Kidney (tissue), 14 donors: ENCODE data around the gene INPP5A. TPM values are rescaled to one million over a fixed set of nuclear protein-coding genes. Genes with fewer than 3 reads are reported as not detected.
"Not testable (repeated sequence)": the region's sequence is repeated elsewhere in the genome, so short reads cannot be mapped to it uniquely, and the experiment has no call there.

Experiments
- DNase-seq, 5 donors: peaks; one replicate each; pipeline ENCODE4 v3.0.0-alpha.2; 2013 to 2020
- FAIRE-seq: peaks from 2 replicates; lab custom pipeline; 2012; peaks lifted over from hg19 to GRCh38; lab: Jason Lieb, UNC
- H3K27ac ChIP-seq, 2 donors: one replicate each; pipeline ENCODE4 v1.7.0; 2013; ENCODE audit warnings: low read depth in 2 of 2, low read length in 2 of 2, inconsistent platforms in 1 of 2
- H3K27me3 ChIP-seq: one replicate; pipeline ENCODE4 v1.7.1; 2013; ENCODE audit warnings: low read length, inconsistent platforms; ENCODE audit not compliant: control insufficient read depth, insufficient read depth
- H3K36me3 ChIP-seq, 3 donors: one replicate each; pipeline versions ENCODE4 v1.7.0 to v1.7.1; 2013; ENCODE audit warnings: low read length in 3 of 3, control low read depth in 1 of 3, inconsistent platforms in 1 of 3; ENCODE audit not compliant: insufficient read depth in 3 of 3, control insufficient read depth in 2 of 3
- H3K4me1 ChIP-seq, 3 donors: one replicate each; pipeline versions ENCODE4 v1.7.0 to v1.7.1; 2013; ENCODE audit warnings: low read length in 3 of 3, inconsistent platforms in 1 of 3, low read depth in 1 of 3; ENCODE audit not compliant: control insufficient read depth in 2 of 3, insufficient read depth in 2 of 3
- H3K4me3 ChIP-seq, 3 donors: one replicate each; pipeline versions ENCODE4 v1.7.0 to v1.8.1; 2013; ENCODE audit warnings: low read length in 3 of 3, control low read depth in 1 of 3, inconsistent platforms in 1 of 3
- H3K9ac ChIP-seq, 3 donors: one replicate each; pipeline versions ENCODE4 v1.7.0 to v1.7.1; 2013; ENCODE audit warnings: low read length in 3 of 3, control low read depth in 1 of 3, inconsistent platforms in 1 of 3
- H3K9me3 ChIP-seq, 3 donors: one replicate each; pipeline versions ENCODE4 v1.7.0 to v1.7.1; 2013; ENCODE audit warnings: low read length in 3 of 3, control low read depth in 1 of 3, inconsistent platforms in 1 of 3; ENCODE audit not compliant: control insufficient read depth in 2 of 3, insufficient read depth in 1 of 3
- intact Hi-C: fragments of 100-400 bp; cut with DNase I; formaldehyde crosslinking; loops from one replicate; pipeline ENCODE4 v1.11.1; 2022
- polyA plus RNA-seq: library from polyadenylated mRNA; stranded (reverse); fragments of 350-450 nt; fragmentation: Illumina TruSeq; extraction: RNeasy Lipid Tissue Mini Kit (QIAGEN cat#74804); gene quantifications from one replicate; pipeline ENCODE4 v1.2.3, GENCODE V29; 2014; ENCODE audit warnings: low read depth, low replicate concordance; ENCODE audit not compliant: insufficient read depth
- total RNA-seq: library from RNA; stranded (reverse); fragmentation: NEBNext Ultra II Directional; extraction: Animal tissue kit (Norgen Biotek cat#: 25700); gene quantifications from one replicate; pipeline ENCODE4 v1.2.1, GENCODE V29; 2021
- TF ChIP-seq, protein P1 (sequence below): IDR thresholded peaks from 3 replicates; pipeline ENCODE4 v1.5.1; 2012; ENCODE audit warnings: mild to moderate bottlenecking, moderate library complexity, borderline replicate concordance; ENCODE audit not compliant: insufficient read depth; ENCODE audit errors: extremely low read depth
- donor health status: control.
- donor health status: control.
- donor health status: control.
- donor health status: control.
- donor health status: control.
- donor health status: DM: yes; HTN: yes; CAD: no.
- donor health status: Normal renal cell carcinoma (clear cell type).

Gene INPP5A
- total and polyA plus RNA-seq, 2 donors from 2014 or later: 20.8 to 40.3 TPM

GRCh38 chr10:132770061-132771021 lies 232.8 kb downstream of the INPP5A start:
- intact Hi-C loops: no loop called here
- Histone ChIP-seq H3K27ac (no peak overlapping the region), H3K4me1 (peaks cover 0 to 1% (median 0%) of the 10 kb centered on the region in 3 donors), H3K36me3 (peaks cover 0 to 3% (median under 1%) of the 10 kb centered on the region in 3 donors), H3K9me3 (no peaks in the 10 kb centered on the region), H3K27me3 (no peaks in the 10 kb centered on the region), H3K4me3 (no peak overlapping the region), H3K9ac (no peak overlapping the region)
- DNase-seq: no peak
- TF ChIP-seq, protein P1, sequence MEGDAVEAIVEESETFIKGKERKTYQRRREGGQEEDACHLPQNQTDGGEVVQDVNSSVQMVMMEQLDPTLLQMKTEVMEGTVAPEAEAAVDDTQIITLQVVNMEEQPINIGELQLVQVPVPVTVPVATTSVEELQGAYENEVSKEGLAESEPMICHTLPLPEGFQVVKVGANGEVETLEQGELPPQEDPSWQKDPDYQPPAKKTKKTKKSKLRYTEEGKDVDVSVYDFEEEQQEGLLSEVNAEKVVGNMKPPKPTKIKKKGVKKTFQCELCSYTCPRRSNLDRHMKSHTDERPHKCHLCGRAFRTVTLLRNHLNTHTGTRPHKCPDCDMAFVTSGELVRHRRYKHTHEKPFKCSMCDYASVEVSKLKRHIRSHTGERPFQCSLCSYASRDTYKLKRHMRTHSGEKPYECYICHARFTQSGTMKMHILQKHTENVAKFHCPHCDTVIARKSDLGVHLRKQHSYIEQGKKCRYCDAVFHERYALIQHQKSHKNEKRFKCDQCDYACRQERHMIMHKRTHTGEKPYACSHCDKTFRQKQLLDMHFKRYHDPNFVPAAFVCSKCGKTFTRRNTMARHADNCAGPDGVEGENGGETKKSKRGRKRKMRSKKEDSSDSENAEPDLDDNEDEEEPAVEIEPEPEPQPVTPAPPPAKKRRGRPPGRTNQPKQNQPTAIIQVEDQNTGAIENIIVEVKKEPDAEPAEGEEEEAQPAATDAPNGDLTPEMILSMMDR: no peak
- no peak for FAIRE-seq

DNA sequence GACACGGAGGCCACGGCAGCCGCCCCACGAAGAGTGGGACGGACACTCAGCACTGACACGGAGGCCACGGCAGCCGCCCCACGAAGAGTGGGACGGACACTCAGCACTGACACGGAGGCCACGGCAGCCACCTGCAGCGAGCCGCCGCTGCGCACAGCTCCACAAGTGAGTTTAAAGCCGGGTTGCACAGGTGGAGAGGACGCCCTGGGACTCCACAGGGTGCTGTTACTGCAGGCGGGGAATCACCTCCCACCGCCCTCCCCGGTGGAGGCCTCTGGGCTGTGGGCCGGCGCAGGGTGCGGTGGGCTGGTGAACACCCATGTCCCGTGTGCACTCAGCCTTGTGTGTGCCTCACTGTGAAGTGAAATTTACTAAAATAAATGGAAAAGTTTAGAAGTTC lies 235.2 kb downstream of the INPP5A start:
- H3K36me3 ChIP-seq, H3K9ac ChIP-seq, intact Hi-C loops, H3K4me3 ChIP-seq, H3K4me1 ChIP-seq, H3K9me3 ChIP-seq, H3K27me3 ChIP-seq, DNase-seq, FAIRE-seq, H3K27ac ChIP-seq: not testable (repeated sequence)

DNA sequence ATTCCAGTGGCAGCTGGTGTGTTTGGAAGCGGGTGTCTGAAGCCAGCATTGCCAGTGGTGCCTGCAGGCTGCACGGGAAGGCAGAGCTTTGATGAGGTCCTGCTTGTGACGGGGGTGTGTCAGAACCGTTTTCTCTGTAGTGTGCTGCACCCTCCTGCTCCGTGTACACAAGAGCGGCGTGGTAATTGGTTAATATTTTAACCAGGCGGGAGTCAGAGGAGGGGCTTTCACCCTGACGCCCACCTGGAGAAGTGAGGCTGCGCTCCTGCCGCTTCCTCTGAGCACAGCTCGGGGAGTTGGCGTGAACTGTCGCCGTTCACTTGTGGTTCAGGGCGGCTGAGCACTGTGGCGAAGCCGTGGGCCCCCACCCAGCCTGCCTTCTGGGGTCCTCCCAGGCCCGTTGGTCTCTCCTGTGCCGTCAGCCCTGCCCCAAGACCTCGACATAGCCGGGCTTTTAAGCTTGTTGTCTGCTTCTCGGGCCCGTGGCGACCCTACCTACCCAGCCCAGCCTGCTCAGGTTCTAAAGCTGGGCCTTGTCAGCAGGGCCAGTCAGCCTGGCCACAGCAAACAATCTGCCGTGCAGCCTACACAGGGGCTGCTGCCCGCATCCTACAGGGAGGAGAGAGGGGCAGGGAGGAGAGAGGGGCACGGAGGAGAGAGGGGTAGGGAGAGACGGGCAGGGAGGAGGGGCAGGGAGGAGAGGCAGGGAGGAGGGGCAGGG lies 236.8 kb downstream of the INPP5A start:
- TF ChIP-seq, protein P1: no peak
- H3K27ac ChIP-seq: no peak overlapping the region
- peaks cover 0 to 2% (median 0%) of the 10 kb centered on the region in 3 donors for H3K4me1 ChIP-seq
- H3K27me3 ChIP-seq: no peaks in the 10 kb centered on the region
- H3K9ac ChIP-seq: no peak overlapping the region
- DNase-seq (peak in 4 of 5 donors; percentile 55 to 72 (median 68)), FAIRE-seq (no peak)
- peaks cover 0 to 3% (median 2%) of the 10 kb centered on the region in 3 donors for H3K36me3 ChIP-seq
- intact Hi-C loops: no loop called here
- H3K4me3 ChIP-seq: no peak overlapping the region
- no peaks in the 10 kb centered on the region for H3K9me3 ChIP-seq
